Adrenal gland (tissue), 12 donors: ENCODE data around the gene RABAC1. TPM values are rescaled to one million over a fixed set of nuclear protein-coding genes. Genes with fewer than 3 reads are reported as not detected.

Source experiments
- DNase-seq, 7 donors: peaks; one replicate each; pipeline ENCODE4 v3.0.0-alpha.2; 2019 to 2020
- H3K27ac ChIP-seq, 5 donors: fragments of 200-600 bp; sonication (generic) in 4 of 5; 1 replicate in 3 of 5; 2 replicates in 2 of 5; pipeline versions ENCODE4 v1.5.1 to v1.8.0; 2016 to 2020; ENCODE audit warnings: mild to moderate bottlenecking in 1 of 5
- H3K27me3 ChIP-seq: fragments of 200-600 bp; 2 replicates; pipeline ENCODE4 v1.8.0; 2021
- H3K36me3 ChIP-seq, 2 donors: fragments of 200-600 bp; replicated peaks in 1 of 2; 1 replicate in 1 of 2; 2 replicates in 1 of 2; pipeline versions ENCODE4 v1.5.1 to v1.8.0; 2018 to 2022
- H3K4me1 ChIP-seq, 2 donors: fragments of 200-600 bp; replicated peaks in 1 of 2; 1 replicate in 1 of 2; 2 replicates in 1 of 2; pipeline versions ENCODE4 v1.5.1 to v1.8.0; 2018 to 2021
- H3K4me3 ChIP-seq, 4 donors: fragments of 200-600 bp; sonication (generic) in 3 of 4; one replicate each; pipeline ENCODE4 v1.5.1; 2016 to 2018
- H3K9me3 ChIP-seq, 3 donors: fragments of 200-600 bp; sonication (generic) in 1 of 3; replicated peaks in 1 of 3; 1 replicate in 2 of 3; 2 replicates in 1 of 3; pipeline versions ENCODE4 v1.5.1 to v1.8.0; 2016 to 2021
- POLR2A ChIP-seq, 2 donors: fragments of 450-650 bp; IDR thresholded peaks; one replicate each; pipeline ENCODE4 v1.6.1; 2017; ENCODE audit warnings: antibody characterized with exemption in 2 of 2, mild to moderate bottlenecking in 2 of 2, moderate library complexity in 1 of 2
- WGBS, 4 donors: extraction: QIAGEN DNeasy Blood & Tissue Kit in 2 of 4; methylation state at CpG; one replicate each; pipeline versions ENCODE4 v1.1.5 to v1.1.7; 2013 to 2017; 5-methylcytosine and 5-hydroxymethylcytosine counted together
- intact Hi-C, 2 donors: fragments of 100-400 bp; cut with DNase I; formaldehyde crosslinking; loops; one replicate each; pipeline versions ENCODE4 v1.14.1 to v1.15.0; 2022 to 2023
- polyA plus RNA-seq, 3 donors: library from polyadenylated mRNA; stranded (reverse); fragments of 200-250 nt in 2 of 3; fragments of 350-450 nt in 1 of 3; fragmentation: Illumina TruSeq in 1 of 3; extraction: RNeasy Lipid Tissue Mini Kit (QIAGEN cat#74804) in 1 of 3; gene quantifications; one replicate each; pipeline ENCODE4 v1.2.3, GENCODE V29; 2013 to 2014
- total RNA-seq, 9 donors: library from RNA; depleted of rRNA in 4 of 9; stranded (reverse); fragments of >200 nt in 4 of 9; fragments of 120-200 nt in 1 of 9; fragmentation: NEBNext Ultra II Directional in 1 of 9; extraction: Animal tissue kit (Norgen Biotek cat#: 25700) in 1 of 9; gene quantifications; one replicate each; pipeline versions ENCODE4 v1.1.0 to v1.2.4, GENCODE V29; 2013 to 2023
- TF ChIP-seq, protein P1 (sequence below), 6 experiments: fragments of 450-650 bp in 4 of 6; fragments of 200-600 bp in 2 of 6; sonication (generic) in 1 of 6; IDR thresholded peaks; 1 replicate in 5 of 6; 2 replicates in 1 of 6; pipeline versions ENCODE4 v1.5.1 to v1.8.0; 2016 to 2021; ENCODE audit warnings: antibody characterized with exemption in 6 of 6, mild to moderate bottlenecking in 2 of 6, moderate library complexity in 1 of 6
- donor health status: healthy with polysubstance abuse.
- donor health status: Bipolar disorder and iron deficiency.
- donor health status: DM: yes; HTN: yes; CAD: no.
- donor health status: DM: no; HTN: no; CAD: no.
- donor health status: DM: no; HTN: no; CAD: no.
- donor health status: DM: yes; HTN: yes; CAD: no.

Gene RABAC1
- total and polyA plus RNA-seq, 12 donors = 17.9 to 397 (median 178) TPM

DNA sequence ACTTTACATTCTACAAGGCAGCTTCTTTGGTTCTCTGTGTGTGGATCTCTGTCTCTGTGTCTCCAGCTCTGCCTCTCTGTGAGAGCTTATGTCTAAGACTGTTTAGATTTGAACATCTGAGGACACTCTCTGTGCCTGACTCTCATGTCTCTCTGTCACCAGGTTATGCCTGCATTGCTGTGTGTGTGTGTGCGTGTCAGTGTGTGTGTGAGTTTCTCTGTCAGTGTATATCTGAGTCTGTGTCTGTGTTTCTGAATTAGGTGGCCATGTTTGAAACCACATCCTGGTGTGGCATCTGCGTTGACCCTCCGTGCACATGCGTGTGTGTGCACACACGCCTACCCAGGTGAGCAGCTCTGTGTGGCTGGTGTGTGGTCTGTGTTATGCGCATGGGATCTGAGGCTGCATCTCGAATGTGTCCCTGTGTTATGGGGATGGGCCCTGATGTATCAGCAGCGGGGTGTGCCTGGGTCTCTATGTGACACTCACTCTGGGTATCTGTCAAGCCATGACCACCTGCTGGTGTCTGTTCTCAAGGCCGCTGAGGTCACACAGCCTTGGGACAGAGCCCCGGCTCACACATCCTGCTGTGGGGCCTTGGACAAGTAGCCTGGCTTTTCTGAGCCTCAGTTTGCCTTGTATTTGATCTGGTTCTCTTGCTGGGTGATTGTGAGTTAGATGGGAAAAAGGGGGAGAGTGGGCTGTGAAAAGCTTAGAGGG, 28.2 kb upstream of the RABAC1 start:
- TF ChIP-seq POLR2A (IDR thresholded peaks at IDR 0.05) = no peak
- TF ChIP-seq, protein P1, sequence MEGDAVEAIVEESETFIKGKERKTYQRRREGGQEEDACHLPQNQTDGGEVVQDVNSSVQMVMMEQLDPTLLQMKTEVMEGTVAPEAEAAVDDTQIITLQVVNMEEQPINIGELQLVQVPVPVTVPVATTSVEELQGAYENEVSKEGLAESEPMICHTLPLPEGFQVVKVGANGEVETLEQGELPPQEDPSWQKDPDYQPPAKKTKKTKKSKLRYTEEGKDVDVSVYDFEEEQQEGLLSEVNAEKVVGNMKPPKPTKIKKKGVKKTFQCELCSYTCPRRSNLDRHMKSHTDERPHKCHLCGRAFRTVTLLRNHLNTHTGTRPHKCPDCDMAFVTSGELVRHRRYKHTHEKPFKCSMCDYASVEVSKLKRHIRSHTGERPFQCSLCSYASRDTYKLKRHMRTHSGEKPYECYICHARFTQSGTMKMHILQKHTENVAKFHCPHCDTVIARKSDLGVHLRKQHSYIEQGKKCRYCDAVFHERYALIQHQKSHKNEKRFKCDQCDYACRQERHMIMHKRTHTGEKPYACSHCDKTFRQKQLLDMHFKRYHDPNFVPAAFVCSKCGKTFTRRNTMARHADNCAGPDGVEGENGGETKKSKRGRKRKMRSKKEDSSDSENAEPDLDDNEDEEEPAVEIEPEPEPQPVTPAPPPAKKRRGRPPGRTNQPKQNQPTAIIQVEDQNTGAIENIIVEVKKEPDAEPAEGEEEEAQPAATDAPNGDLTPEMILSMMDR (IDR thresholded peaks at IDR 0.05) = no peak
- Histone ChIP-seq H3K27me3 (peaks cover 12% of the 10 kb centered on the region), H3K9me3 (no peaks in the 10 kb centered on the region), H3K4me1 (no peaks in the 10 kb centered on the region), H3K27ac (no peak overlapping the region), H3K36me3 (no peaks in the 10 kb centered on the region), H3K4me3 (no peak overlapping the region)
- WGBS, 4 donors = 67 to 100% (median 83%) methylated on average over 2 to 10 of the region's 10 CpGs
- intact Hi-C loops = no loop called here
- no peak for DNase-seq

DNA sequence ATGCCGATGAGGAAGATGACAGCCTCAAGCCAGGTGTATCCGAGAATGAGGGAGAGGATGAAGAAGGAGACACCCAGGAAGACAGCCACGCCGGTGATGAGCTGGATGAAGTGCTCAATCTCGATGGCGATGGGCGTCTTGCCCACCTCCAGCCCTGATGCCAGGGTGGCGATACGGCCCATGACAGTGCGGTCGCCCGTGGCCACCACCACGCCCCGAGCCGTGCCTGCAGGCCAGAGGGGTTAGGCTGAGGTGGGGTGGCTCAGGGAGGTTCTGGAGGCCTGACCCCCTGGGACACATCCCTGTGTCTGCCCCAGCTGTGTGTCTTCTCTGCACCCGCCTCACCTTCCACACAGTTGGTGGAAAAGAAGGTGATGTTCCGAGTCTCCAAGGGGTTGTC, 25.8 kb upstream of the RABAC1 start:
- no peaks in the 10 kb centered on the region for H3K9me3 ChIP-seq
- H3K4me1 ChIP-seq = no peaks in the 10 kb centered on the region
- 84 to 97% (median 92%) methylated on average over 6 to 17 of the region's 17 CpGs for WGBS, 4 donors
- no peak for DNase-seq
- no peaks in the 10 kb centered on the region for H3K27me3 ChIP-seq
- TF ChIP-seq, protein P1 (IDR thresholded peaks at IDR 0.05) = no peak
- no peak for TF ChIP-seq POLR2A (IDR thresholded peaks at IDR 0.05)
- intact Hi-C loops = no loop called here
- H3K27ac ChIP-seq = no peak overlapping the region
- no peaks in the 10 kb centered on the region for H3K36me3 ChIP-seq
- H3K4me3 ChIP-seq = no peak overlapping the region

DNA sequence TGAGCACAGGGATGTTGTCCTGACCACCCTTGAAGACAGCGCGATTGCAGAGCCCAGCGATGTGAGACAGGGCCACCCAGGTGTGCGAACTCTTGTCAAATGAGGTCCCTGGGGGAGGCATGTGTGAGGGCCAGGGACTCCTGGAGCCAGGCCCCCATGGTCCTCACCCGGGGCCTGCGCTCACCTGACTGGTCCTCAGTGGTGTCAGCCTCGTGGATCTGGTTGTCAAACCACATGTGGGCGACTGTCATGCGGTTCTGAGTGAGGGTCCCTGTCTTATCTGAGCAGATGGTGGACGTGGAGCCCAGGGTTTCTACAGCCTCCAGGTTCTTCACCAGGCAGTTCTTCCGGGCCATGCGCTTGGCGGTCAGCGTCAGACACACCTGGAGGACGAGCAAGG, 22.6 kb upstream of the RABAC1 start:
- intact Hi-C loops = no loop called here
- Histone ChIP-seq H3K9me3 (no peaks in the 10 kb centered on the region), H3K27me3 (no peaks in the 10 kb centered on the region), H3K4me1 (no peaks in the 10 kb centered on the region), H3K4me3 (no peak overlapping the region), H3K36me3 (no peaks in the 10 kb centered on the region), H3K27ac (no peak overlapping the region)
- TF ChIP-seq, protein P1 (IDR thresholded peaks at IDR 0.05) = no peak
- no peak for TF ChIP-seq POLR2A (IDR thresholded peaks at IDR 0.05)
- 79 to 90% (median 87%) methylated on average over 9 to 15 of the region's 15 CpGs for WGBS, 4 donors
- DNase-seq = no peak

DNA sequence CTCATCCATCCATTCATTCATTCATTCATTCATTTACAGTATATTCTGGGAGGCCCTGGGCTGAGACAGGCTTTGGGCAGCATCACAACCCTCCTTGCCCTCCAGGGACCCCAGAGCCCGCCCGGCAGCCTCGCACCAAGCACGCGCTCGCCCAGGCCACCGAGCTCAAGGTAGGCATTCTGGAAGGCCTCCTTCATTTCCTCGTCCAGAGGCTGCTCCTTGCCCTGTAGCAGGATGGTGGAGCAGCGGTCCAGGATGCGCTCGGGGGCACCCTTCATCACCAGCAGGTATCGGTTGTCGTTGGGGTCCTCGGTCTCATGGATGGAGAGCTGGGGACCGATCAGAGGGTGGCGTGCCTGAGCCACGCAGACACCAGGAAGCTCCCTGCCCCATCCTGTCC, 19.3 kb upstream of the RABAC1 start:
- no peaks in the 10 kb centered on the region for H3K9me3 ChIP-seq
- WGBS, 4 donors = 87 to 92% (median 90%) methylated on average over 7 to 17 of the region's 17 CpGs
- intact Hi-C loops = no loop called here
- no peaks in the 10 kb centered on the region for H3K36me3 ChIP-seq
- H3K27ac ChIP-seq = no peak overlapping the region
- DNase-seq = no peak
- H3K27me3 ChIP-seq = no peaks in the 10 kb centered on the region
- no peak overlapping the region for H3K4me3 ChIP-seq
- H3K4me1 ChIP-seq = no peaks in the 10 kb centered on the region
- TF ChIP-seq, protein P1 (IDR thresholded peaks at IDR 0.05) = no peak
- TF ChIP-seq POLR2A (IDR thresholded peaks at IDR 0.05) = no peak
